RWPE2 (cell line): ENCODE results near the gene ANKRD42.

ENCODE experiments used
- ATAC-seq: fragments of 200-7000 bp; cut with Tn5 transposase; 3 replicates; pipeline ENCODE4 v1.9.1; 2021; ENCODE audit warnings: low read depth
- DNase-seq: peaks from one replicate; pipeline ENCODE4 v3.0.0-alpha.2; 2020; ENCODE audit warnings: low spot score
- H3K27ac ChIP-seq: fragments of 450-650 bp; 2 replicates; pipeline ENCODE4 v1.5.1; 2017; ENCODE audit warnings: mild to moderate bottlenecking; ENCODE audit not compliant: poor library complexity, severe bottlenecking
- H3K27me3 ChIP-seq: fragments of 250-450 bp; sonication (Bioruptor Pico); 2 replicates; pipeline ENCODE4 v1.5.1; 2021; ENCODE audit warnings: mild to moderate bottlenecking, moderate library complexity; ENCODE audit not compliant: insufficient read depth, poor library complexity, severe bottlenecking
- H3K36me3 ChIP-seq: fragments of 250-450 bp; sonication (Bioruptor Pico); 2 replicates; pipeline ENCODE4 v1.5.1; 2020; ENCODE audit warnings: low read depth, mild to moderate bottlenecking, moderate library complexity
- H3K4me1 ChIP-seq: fragments of 250-450 bp; sonication (Bioruptor Pico); 2 replicates; pipeline ENCODE4 v1.5.1; 2021; ENCODE audit warnings: mild to moderate bottlenecking, moderate library complexity; ENCODE audit not compliant: insufficient read depth, poor library complexity, severe bottlenecking
- H3K4me3 ChIP-seq: fragments of 250-450 bp; sonication (Bioruptor Pico); 2 replicates; pipeline ENCODE4 v1.5.1; 2021; ENCODE audit warnings: mild to moderate bottlenecking, moderate library complexity; ENCODE audit not compliant: severe bottlenecking
- H3K9me3 ChIP-seq: fragments of 250-450 bp; sonication (Bioruptor Pico); 2 replicates; pipeline ENCODE4 v1.5.1; 2021; ENCODE audit warnings: mild to moderate bottlenecking, moderate library complexity; ENCODE audit not compliant: severe bottlenecking
- CTCF ChIP-seq: fragments of 450-650 bp; IDR thresholded peaks from one replicate; pipeline ENCODE4 v1.5.1; 2017; ENCODE audit warnings: mild to moderate bottlenecking, moderate library complexity; ENCODE audit not compliant: poor library complexity, severe bottlenecking

The ANKRD42 gene

GRCh38 chr11:83249445-83249844 lies 55.9 kb downstream of the ANKRD42 start:
- DNase-seq, result no peak
- Histone ChIP-seq H3K4me3 (no peak overlapping the region), H3K36me3 (no peaks in the 10 kb centered on the region), H3K27me3 (no peaks in the 10 kb centered on the region), H3K4me1 (no peaks in the 10 kb centered on the region), H3K27ac (no peak overlapping the region), H3K9me3 (no peaks in the 10 kb centered on the region)
- TF ChIP-seq CTCF, result no peak
- ATAC-seq, result no peak

- Histone ChIP-seq H3K4me1 (no peaks in the 10 kb centered on the region), H3K27ac (no peak overlapping the region), H3K9me3 (no peaks in the 10 kb centered on the region), H3K36me3 (no peaks in the 10 kb centered on the region), H3K27me3 (no peaks in the 10 kb centered on the region), H3K4me3 (no peak overlapping the region)
- TF ChIP-seq CTCF, result peak; percentile 86
- DNase-seq (no peak), ATAC-seq (peak; percentile 75)
These were observed 56.6 kb downstream of the ANKRD42 start for GRCh38 chr11:83249972-83250593.

- no peak overlapping the region for H3K4me3 ChIP-seq
- H3K9me3 ChIP-seq, result no peaks in the 10 kb centered on the region
- no peak overlapping the region for H3K27ac ChIP-seq
- DNase-seq (no peak), ATAC-seq (no peak)
- H3K27me3 ChIP-seq, result no peaks in the 10 kb centered on the region
- TF ChIP-seq CTCF, result no peak
- no peaks in the 10 kb centered on the region for H3K36me3 ChIP-seq
- H3K4me1 ChIP-seq, result no peaks in the 10 kb centered on the region
These were observed 58.8 kb downstream of the ANKRD42 start for GRCh38 chr11:83252266-83252665.

- H3K4me3 ChIP-seq, result no peak overlapping the region
- H3K27me3 ChIP-seq, result no peaks in the 10 kb centered on the region
- peaks cover 4% of the 10 kb centered on the region for H3K4me1 ChIP-seq
- H3K9me3 ChIP-seq, result no peaks in the 10 kb centered on the region
- H3K27ac ChIP-seq, result no peak overlapping the region
- ATAC-seq, result no peak
- no peaks in the 10 kb centered on the region for H3K36me3 ChIP-seq
- TF ChIP-seq CTCF, result no peak
- DNase-seq, result no peak
These were observed 59.4 kb downstream of the ANKRD42 start for GRCh38 chr11:83252941-83253340.

GRCh38 chr11:83255366-83255765 lies 61.9 kb downstream of the ANKRD42 start:
- no peak overlapping the region for H3K4me3 ChIP-seq
- ATAC-seq (no peak), DNase-seq (no peak)
- no peaks in the 10 kb centered on the region for H3K27me3 ChIP-seq
- H3K36me3 ChIP-seq, result peaks cover 6% of the 10 kb centered on the region
- no peak for TF ChIP-seq CTCF
- peaks cover 6% of the 10 kb centered on the region for H3K4me1 ChIP-seq
- H3K9me3 ChIP-seq, result no peaks in the 10 kb centered on the region
- H3K27ac ChIP-seq, result no peak overlapping the region
